Body of pancreas (tissue), 4 donors: Measurements from ENCODE around the gene GRK6. TPM values are rescaled to one million over a fixed set of nuclear protein-coding genes. Genes with fewer than 3 reads are reported as not detected.

ENCODE experiments used
- ATAC-seq: fragments of 150-250 bp; one replicate; pipeline ENCODE4 v1.9.1; 2016
- DNase-seq, 4 donors: peaks; one replicate each; pipeline ENCODE4 v3.0.0-alpha.2; 2019
- H3K27ac ChIP-seq, 4 donors: fragments of 200-600 bp; sonication (generic); 1 replicate in 3 of 4; 2 replicates in 1 of 4; pipeline versions ENCODE4 v1.5.1 to v1.6.1; 2016 to 2019; ENCODE audit warnings: mild to moderate bottlenecking in 1 of 4, mixed read lengths in 1 of 4, moderate library complexity in 1 of 4
- H3K27me3 ChIP-seq, 2 donors: fragments of 200-600 bp; sonication (generic); one replicate each; pipeline ENCODE4 v1.6.0; 2016; ENCODE audit warnings: mild to moderate bottlenecking in 1 of 2
- H3K36me3 ChIP-seq, 2 donors: fragments of 200-600 bp; sonication (generic); replicated peaks in 1 of 2; 2 replicates each; pipeline ENCODE4 v1.5.1; 2016; ENCODE audit warnings: low read depth in 2 of 2; ENCODE audit not compliant: insufficient read depth in 1 of 2
- H3K4me1 ChIP-seq: fragments of 200-600 bp; sonication (generic); one replicate; pipeline ENCODE4 v1.6.0; 2016
- H3K4me3 ChIP-seq, 2 donors: fragments of 200-600 bp; sonication (generic); 1 replicate in 1 of 2; 2 replicates in 1 of 2; pipeline ENCODE4 v1.5.1; 2016 to 2019
- H3K9me3 ChIP-seq, 3 donors: fragments of 200-600 bp; sonication (generic); 1 replicate in 2 of 3; 2 replicates in 1 of 3; pipeline ENCODE4 v1.5.1; 2016
- CTCF ChIP-seq, 7 experiments: fragments of 450-650 bp in 4 of 7; fragments of 200-600 bp in 3 of 7; sonication (generic) in 3 of 7; IDR thresholded peaks; one replicate each; pipeline ENCODE4 v1.5.1; 2016 to 2019; ENCODE audit warnings: antibody characterized with exemption in 7 of 7
- POLR2A ChIP-seq, 3 donors: fragments of 450-650 bp; IDR thresholded peaks; one replicate each; pipeline ENCODE4 v1.6.1; 2016; ENCODE audit warnings: antibody characterized with exemption in 3 of 3, mild to moderate bottlenecking in 2 of 3
- WGBS, 2 donors: methylation state at CpG; one replicate each; pipeline ENCODE4 v1.1.5; 2017; 5-methylcytosine and 5-hydroxymethylcytosine counted together
- intact Hi-C: fragments of 100-400 bp; cut with DNase I; formaldehyde crosslinking; loops from one replicate; pipeline ENCODE4 v1.15.1; 2023
- total RNA-seq, 2 donors: library from RNA; depleted of rRNA; stranded (reverse); fragments of >200 nt; gene quantifications; one replicate each; pipeline ENCODE4 v1.1.0, GENCODE V29; 2016

The GRK6 gene
- total RNA-seq, 2 donors from 2014 or later = 13.7 to 20.8 TPM

GRCh38 chr5:177390363-177391300, 35.8 kb upstream of the GRK6 start:
- Histone ChIP-seq H3K36me3 (no peaks in the 10 kb centered on the region), H3K27me3 (no peaks in the 10 kb centered on the region), H3K4me1 (no peaks in the 10 kb centered on the region), H3K27ac (no peak overlapping the region), H3K4me3 (no peak overlapping the region), H3K9me3 (no peaks in the 10 kb centered on the region)
- TF ChIP-seq POLR2A (IDR thresholded peaks at IDR 0.05) (peak in 1 of 3 donors; percentile 5), CTCF (IDR thresholded peaks at IDR 0.05) (peak; percentile 92 to 98 (median 97))
- 26 to 51% methylated on average over 8 to 13 of the region's 13 CpGs for WGBS, 2 donors
- DNase-seq (peak; percentile 89 to 93 (median 90)), ATAC-seq (peak; percentile 94)
- intact Hi-C loops = no loop called here

GRCh38 chr5:177392765-177393164, 33.7 kb upstream of the GRK6 start:
- no peak for DNase-seq
- no peaks in the 10 kb centered on the region for H3K36me3 ChIP-seq
- no peaks in the 10 kb centered on the region for H3K27me3 ChIP-seq
- WGBS, 2 donors = 71 to 76% methylated on average over 5 of the region's 5 CpGs
- no peaks in the 10 kb centered on the region for H3K9me3 ChIP-seq
- H3K27ac ChIP-seq = no peak overlapping the region
- H3K4me1 ChIP-seq = no peaks in the 10 kb centered on the region
- TF ChIP-seq POLR2A (IDR thresholded peaks at IDR 0.05) (no peak), CTCF (IDR thresholded peaks at IDR 0.05) (no peak)
- no peak for ATAC-seq
- intact Hi-C loops = no loop called here
- no peak overlapping the region for H3K4me3 ChIP-seq

- DNase-seq = no peak
- TF ChIP-seq CTCF (IDR thresholded peaks at IDR 0.05) = no peak
- TF ChIP-seq POLR2A (IDR thresholded peaks at IDR 0.05) = no peak
- Histone ChIP-seq H3K36me3 (no peaks in the 10 kb centered on the region), H3K4me1 (no peaks in the 10 kb centered on the region), H3K9me3 (no peaks in the 10 kb centered on the region), H3K27me3 (no peaks in the 10 kb centered on the region), H3K4me3 (no peak overlapping the region), H3K27ac (no peak overlapping the region)
- ATAC-seq = no peak
- intact Hi-C loops = no loop called here
- WGBS, 2 donors = 50 to 63% methylated on average over 1 of the region's 1 CpG
Measured at GRCh38 chr5:177393206-177393765, 33.2 kb upstream of the GRK6 start.

- 0 to 56% methylated on average over 1 to 5 of the region's 5 CpGs for WGBS, 2 donors
- no peak for DNase-seq
- TF ChIP-seq CTCF (IDR thresholded peaks at IDR 0.05) (no peak), POLR2A (IDR thresholded peaks at IDR 0.05) (no peak)
- Histone ChIP-seq H3K4me1 (no peaks in the 10 kb centered on the region), H3K36me3 (no peaks in the 10 kb centered on the region), H3K4me3 (no peak overlapping the region), H3K27me3 (no peaks in the 10 kb centered on the region), H3K27ac (no peak overlapping the region), H3K9me3 (no peaks in the 10 kb centered on the region)
- no peak for ATAC-seq
- intact Hi-C loops = no loop called here
Measured at GRCh38 chr5:177393990-177394389, 32.5 kb upstream of the GRK6 start.
